HG02852 (cell line): ENCODE measurements around the gene NEK5.
"Not testable (repeated sequence)": the region's sequence is repeated elsewhere in the genome, so short reads cannot be mapped to it uniquely, and the experiment has no call there.

Experiments
- ATAC-seq: cut with Tn5 transposase; IDR thresholded peaks from one replicate; pipeline ENCODE4 v1.9.1; 2021; ENCODE audit warnings: mild to moderate bottlenecking, moderate library complexity; ENCODE audit not compliant: unreplicated experiment

NEK5 gene, protein sequence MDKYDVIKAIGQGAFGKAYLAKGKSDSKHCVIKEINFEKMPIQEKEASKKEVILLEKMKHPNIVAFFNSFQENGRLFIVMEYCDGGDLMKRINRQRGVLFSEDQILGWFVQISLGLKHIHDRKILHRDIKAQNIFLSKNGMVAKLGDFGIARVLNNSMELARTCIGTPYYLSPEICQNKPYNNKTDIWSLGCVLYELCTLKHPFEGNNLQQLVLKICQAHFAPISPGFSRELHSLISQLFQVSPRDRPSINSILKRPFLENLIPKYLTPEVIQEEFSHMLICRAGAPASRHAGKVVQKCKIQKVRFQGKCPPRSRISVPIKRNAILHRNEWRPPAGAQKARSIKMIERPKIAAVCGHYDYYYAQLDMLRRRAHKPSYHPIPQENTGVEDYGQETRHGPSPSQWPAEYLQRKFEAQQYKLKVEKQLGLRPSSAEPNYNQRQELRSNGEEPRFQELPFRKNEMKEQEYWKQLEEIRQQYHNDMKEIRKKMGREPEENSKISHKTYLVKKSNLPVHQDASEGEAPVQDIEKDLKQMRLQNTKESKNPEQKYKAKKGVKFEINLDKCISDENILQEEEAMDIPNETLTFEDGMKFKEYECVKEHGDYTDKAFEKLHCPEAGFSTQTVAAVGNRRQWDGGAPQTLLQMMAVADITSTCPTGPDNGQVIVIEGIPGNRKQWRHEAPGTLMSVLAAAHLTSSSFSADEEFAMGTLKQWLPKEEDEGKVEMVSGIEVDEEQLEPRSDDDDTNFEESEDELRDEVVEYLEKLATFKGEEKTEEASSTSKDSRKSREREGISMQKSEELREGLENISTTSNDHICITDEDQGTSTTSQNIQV

DNA sequence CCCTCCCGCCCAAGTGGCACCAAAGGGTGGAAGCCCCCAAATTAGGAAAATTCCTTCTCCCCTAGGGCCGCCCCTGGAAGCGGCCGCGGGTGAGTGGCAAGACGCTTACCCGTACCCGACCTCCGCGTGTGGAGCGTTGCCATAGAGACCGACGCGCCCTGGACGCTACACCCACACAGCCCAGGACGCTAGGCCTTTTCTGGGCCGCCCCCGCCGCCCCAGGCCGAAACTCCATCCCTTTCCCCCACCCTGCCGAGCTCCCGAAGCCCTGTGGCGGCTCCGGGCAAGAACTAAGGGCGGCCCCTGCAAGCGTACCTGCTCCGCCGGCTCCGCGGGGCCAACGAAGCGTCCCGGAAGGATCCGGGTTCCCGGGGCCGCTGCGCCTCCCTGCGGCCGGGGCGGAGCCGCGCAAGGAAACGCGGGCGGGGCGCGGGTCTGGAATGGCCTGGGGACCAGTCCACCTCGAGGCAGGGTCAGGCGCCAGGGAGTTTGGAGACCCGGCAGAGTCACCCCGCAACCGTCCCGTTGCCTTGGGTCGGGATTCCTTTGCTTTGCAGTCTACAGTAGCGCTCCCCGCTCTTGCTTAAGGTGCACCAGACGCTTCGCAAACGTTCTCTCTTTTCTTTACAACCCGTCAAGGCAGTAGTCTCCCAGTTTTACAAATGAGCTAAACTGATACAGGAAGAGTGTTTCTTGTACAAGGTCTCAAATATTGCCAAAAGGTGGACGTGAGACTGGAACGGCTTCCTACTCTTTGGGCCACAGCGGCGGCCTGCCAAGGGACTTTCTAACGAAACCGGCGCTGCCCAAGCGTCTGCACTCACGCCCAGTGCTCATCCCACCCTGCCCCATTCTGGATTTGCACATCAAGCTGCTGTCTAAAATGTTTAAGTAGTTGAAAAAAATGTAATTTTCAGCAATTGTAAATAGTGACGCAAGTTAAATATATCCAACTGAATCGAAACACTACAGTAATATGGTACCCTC lies at the start of gene NEK5:
Gene NEK5, minus strand, starts transcription at position 360 of the 987 bp plus-strand sequence. CDS start 1,591 bp downstream, outside the sequence.
- ATAC-seq = peak; percentile 76

DNA sequence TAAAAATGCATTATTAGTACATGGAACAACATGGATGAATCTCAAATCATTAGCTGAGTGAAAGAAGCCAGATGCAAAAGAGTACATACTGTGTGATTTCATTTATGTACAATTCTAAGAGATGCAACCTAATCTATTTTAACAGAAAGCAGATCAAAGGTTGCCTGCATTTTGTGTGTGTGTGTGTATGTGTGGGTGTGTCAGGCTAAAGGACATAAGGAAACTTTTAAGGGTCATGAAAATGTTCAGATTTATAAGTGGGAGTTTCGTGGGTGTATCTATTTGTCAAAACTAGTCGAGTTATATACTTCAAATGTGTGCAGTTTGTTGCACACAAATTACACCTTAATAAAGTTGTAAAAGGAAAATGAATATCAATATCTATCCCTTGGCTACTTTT lies 48.4 kb upstream of the NEK5 start:
- no peak for ATAC-seq

DNA sequence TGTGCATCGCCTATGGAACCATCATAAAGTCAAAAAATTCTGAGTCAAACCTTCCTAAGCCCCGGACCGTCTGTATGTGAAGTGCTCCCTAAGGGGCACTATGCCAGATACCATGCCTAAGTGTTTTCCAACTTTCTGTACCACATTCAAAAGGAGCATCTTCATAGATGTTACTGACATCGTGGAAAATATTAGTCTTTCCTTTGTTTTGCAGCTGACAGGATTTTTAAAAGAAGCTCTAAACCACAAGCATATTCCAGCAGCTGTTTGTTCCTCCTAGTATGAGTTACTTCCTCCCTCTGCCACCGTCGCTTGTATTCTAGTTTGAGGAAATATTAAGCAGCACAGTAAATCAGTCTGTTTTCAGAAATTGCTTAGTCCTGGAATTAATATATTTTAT lies 45.1 kb upstream of the NEK5 start:
- not testable (repeated sequence) for ATAC-seq

DNA sequence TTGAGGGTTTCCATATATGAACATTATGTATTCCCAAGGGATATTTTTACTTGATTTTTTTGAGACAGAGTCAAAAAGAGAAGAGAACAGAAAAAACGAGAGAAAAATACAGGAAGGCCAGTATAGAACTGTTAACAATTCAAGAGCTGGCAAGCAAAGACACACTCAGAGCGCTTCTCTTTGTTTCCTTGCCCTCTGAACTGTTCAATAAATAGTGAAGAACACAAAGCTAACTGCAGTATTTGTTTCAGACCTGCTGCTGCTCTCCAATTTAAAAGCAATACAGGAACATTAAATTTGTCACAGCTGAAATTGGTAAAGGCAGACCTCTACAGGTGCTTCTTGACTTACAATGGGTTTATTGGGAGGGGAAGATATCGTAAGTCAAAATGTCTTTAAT lies 44.5 kb upstream of the NEK5 start:
- ATAC-seq = no peak

DNA sequence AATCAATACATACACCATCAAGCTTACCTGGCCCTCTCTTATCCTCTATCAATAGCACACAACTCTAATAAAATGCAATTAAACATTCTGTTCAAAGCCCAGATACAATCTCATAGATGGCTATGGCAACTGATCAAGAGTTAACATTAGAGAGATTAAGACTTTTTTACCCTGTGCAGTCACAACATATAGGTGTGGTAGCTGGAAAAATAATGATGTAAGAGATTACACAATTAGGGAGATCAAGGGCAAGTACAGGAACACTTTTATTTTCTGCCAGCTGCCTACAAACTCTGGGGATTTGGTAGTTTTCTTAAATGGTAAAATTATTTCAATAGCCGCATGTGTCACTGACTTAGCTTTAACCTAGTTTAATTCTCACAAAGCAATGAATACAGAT lies 42.8 kb upstream of the NEK5 start:
- ATAC-seq = not testable (repeated sequence)

DNA sequence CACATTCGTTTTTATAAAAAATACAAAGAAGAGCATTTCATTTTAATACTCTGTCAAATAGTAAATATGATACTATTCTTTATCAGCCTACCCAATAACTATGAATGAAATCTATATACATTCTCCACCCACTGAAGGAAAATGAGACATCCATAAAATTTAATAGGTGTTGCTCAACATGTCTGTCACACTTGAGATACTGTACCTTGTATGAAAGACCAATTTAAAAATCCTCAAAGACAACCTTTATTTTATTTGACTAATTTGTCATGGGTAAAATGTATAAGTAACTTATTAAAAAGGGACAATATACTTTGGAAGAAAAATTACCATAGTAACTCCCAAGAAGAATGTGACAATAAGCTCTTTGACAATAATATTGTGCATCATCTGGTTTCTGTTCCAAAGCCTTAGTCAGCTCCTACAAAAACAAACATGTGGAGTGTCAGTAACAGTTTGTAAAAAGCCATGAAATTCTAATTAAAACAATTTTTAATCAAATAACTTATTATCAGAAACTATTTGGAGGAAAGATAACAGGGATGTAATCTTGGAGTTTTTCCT lies 42.0 kb upstream of the NEK5 start:
- ATAC-seq = not testable (repeated sequence)

DNA sequence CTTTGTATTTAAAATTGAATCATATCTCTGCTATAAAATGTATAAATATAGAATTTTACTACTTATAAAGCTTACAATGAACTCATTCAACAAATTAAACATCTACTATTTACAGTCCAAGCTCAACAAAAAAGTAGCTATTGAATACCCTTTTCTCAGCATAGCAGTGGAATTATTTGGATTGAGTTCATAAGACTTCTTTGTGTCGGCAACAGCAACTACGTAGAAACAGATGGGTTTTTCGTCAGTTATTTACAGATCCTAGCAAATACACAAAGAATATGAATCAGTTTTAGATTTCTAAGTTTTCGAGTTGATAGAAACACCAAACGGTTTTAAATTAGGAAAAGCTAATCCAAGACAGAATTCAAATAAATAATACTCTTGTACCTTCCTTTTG lies 41.0 kb upstream of the NEK5 start:
- ATAC-seq = no peak

DNA sequence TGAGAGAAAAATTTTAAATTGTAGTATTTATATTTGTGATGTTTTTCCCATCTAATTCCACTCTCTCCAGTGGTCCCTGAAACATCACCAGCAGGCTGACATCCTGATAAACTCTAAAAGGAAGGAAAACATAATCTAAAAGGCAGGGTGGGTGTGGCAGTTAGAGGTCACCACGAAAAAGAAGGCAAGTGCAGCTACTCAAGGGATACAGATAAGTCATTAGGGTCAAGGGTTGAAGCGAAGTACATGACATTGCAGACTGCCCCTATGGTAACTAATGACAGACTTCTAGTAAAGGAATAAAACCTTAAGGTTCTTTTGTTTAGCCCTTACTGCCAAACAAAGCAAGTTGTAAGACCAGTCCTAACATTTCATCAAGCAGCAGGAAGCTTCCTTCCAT lies 36.5 kb upstream of the NEK5 start:
- no peak for ATAC-seq

DNA sequence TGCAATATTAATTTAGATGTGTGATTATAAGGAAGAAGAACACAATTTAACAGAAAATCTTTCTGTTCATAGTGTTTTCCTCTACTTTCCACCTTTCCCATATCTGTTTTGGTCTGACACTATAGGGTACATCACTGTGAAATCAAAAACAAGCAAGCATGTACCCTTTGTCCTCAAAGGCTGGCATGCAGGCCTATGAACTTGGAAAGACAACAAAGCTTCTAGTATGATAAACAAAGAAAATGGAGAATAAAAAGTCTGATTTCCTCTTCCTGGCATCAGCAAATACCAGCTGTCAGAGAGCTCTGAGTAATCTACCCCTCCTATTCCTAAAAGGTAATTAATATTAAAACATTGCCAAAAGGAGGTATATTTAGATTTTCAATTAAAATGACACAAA lies 36.1 kb upstream of the NEK5 start:
- ATAC-seq = no peak

DNA sequence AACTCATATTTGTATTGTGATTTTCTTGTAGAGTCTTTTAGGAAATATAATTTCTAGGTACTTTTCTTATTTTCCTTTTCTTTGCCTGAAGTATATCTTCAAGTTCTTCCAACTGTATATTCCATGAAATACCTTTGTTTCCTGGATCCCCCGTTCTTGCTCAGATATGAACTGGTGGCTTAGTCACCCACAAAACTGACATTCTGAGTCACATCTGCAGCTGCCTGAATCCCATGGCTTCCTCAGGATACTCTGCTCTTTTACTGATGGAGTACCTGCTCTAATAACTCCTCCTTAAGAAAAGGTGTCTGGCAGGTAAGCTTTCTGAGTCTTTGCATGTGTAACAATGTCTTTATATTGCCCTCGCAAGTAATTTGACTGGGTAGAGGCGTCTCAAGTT lies 35.0 kb upstream of the NEK5 start:
- not testable (repeated sequence) for ATAC-seq

DNA sequence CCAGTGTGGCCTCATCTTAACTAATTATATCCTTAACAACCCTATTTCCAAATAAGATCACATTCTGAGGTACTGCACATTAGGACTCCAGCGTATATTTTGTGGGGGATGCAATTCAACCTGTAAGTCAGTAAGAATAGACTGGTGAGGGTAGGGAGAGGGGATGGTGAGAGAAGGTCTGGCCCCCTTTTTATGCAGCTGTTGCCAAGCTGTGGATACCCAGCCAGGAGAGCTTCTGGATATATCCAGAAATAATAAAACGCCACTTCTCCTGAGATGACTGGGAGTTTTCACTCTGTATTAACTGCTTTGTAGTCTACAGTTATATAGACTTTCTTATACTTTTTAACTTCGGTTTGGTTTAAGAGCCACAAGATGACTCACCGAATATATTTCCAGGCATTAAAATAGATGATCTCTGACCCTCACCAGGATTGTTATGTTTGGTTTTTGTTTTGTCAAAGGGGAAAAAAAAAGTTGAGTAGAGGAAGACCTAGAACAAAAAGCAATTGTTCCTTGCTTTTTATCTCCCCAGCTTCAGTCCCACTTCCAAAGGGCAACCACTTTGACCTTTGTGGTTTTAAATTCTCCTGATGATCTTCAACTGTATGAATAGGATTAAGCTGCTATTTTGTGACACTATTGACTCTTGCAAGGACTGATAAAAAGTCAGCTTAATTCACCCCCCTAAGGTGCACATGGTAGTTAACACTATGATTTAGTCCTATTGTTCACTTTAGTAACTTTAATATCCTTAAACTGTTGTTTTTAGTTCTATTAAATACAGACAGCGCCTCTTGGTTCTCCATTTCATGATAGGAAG lies 33.6 kb upstream of the NEK5 start:
- no peak for ATAC-seq

DNA sequence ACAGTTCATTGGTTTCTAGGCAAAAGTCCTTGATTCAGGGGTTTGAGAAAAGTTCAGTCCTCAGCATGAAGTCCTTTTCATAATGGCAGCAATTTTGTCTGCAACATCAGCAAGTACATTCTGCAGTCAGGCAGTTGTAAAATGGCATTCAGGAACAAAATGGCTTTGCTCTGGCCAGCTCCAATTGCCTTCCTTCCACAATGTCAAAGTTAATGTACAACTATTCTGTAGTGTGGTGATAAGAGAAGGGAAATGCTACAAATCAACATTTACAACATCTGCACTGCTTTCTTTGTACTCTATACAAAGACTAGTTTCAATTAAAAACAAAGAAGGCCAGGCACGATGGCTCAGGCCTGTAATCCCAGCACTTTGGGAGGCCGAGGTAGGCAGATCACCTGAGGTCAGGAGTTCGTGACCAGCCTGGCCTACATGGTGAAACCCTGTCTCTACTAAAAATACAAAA lies 32.3 kb upstream of the NEK5 start:
- ATAC-seq = no peak

DNA sequence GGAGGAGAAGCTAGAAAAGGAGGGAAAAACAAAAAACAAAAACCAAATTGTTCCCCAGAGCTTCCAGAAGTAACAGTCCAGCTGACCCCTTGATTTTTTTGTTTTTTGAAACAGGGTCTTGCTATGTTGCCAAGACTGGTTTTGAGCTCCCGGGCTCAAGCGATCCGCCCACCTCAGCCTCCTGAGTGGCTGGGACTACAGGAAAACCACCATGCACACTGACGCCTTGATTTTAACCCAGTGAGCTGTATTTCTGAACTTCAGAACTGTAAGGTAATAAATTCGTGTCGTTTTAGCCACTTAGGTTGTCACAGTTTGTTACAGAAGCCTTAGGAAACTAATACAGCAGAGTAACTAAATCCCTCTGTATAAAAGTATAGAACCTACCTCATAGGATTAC lies 31.6 kb upstream of the NEK5 start:
- ATAC-seq = no peak

DNA sequence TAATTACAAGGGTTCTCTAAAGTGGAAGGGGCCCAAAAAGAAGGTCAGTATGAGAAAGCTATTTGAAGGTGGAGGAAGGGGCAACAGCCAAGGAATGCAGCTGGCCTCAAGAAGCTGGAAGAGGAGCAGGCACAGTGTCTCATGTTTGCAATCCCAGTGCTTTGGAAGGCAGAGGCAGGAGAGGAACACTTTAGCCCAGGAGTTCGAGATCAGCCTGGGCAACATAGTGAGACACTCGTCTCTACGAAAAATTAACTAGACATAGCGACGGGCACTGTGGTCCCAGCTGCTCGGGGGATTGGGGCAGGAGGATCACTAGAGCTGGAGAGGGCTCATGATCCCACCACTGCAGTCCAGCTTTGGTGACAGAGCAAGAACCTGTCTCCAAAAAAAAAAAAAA lies 31.2 kb upstream of the NEK5 start:
- ATAC-seq = no peak

DNA sequence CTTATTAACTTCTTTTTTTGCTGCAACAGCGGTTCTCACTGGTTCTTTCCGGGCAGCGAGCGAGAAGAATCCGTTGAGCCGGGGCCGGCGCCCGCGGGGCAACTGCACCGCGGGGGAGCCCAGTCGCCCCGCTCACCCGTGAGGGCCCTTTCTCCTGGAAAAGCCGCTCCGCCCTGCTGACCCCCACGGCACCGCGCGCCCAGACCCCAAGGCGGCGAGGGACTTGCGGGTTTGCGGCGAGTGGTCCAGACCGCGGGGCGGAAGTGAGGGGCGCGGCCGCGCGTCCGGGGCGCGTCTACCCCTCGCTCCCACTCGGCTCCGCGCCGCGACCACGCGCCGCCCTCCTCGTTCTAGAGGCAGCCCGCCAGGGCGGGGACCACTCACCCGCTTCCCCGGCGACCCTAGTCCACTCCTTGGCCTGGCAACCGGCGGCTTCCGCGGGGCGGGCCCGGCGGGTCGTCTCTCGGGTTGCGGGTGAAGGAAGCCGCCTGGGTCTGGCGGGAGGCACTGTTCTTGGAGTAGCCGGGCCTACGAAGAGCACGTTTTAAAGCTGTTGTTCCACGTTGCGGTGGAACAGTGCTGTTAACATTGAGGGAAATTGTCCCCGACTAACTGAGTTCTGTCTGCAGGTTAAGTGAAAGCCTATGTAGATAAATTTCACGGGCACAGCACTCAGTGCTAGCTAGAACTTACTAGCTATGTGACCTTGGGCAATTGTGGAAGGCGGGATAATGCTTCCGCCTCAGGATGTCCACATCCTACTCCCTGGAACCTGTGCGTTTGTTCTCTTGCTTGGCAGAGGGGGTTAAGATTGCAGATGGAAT lies 30.5 kb upstream of the NEK5 start, which contains the start of gene NEK3:
Gene NEK3, minus strand, starts transcription at position 439 of the 824 bp plus-strand sequence. CDS start 3,406 bp downstream, outside the sequence.
- peak; percentile 73 for ATAC-seq

DNA sequence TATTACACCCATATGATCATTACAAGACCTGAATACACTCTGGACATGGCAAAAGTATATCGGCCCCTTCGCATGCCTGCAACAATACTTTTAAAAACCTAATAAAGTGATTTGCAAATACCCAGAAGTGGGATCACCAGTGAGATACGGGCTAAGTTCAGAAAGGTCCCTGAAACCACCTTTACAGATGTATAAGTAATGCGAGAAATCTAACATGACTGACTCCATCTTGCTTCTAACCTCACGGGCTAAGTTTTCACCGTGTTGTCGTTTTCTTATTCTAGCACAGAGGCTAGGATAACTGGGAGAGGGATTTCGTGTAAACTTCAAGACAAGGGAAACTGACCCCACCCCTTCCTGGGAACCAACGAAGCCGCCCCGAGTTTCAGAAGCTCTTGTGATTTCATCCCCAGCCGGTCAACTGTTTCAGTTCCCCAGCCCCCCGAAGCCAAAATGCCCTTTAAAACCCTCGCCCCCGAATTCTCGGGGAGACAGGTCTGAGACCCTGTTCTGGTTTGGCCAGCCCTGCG lies 29.8 kb upstream of the NEK5 start:
- ATAC-seq = peak; percentile 47

DNA sequence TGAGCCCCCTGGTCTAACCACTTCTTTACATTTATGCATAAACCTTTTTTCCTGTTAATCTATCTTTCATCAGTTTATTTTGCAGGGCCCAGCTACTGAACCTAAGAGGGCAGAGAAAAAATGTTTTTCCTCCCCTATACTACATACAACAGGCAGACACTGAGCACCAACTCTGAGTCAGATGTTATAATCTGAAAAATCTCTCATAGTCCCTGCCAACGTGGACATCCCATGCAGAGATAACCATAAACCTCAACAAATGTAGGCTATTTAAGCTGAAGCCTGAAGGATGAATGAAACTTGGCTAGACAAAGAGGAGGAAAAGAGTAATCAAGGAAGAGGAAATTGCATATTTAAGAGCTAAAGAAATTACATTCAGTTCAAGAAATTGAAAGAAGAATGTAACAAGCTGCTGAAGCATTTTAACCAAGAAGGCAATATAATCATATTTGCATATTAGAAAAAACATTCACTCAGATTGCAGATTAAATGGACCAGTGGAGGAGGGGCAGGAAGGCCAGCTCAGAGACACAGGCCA lies 27.9 kb upstream of the NEK5 start:
- no peak for ATAC-seq

DNA sequence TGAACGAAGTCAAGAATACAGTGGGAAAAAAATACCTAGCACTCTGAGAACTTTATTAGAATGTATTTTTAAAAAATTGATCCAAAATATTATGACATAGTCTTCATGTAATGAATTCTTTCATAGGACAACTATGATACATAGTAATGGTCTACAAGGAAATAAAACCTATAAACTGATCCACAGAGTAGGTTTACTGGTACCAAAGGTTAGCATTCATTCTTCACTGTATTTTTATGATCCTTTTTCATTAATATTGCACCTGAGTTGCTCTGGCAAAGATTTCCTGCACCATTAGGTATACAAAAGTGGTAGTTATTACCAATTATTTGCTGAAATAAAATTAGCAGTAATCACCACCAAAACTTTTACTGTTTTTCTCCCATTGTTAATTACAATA lies 26.3 kb upstream of the NEK5 start:
- no peak for ATAC-seq
